Tibial nerve (tissue), 4 donors: ENCODE measurements around the gene ZAR1. TPM values are rescaled to one million over a fixed set of nuclear protein-coding genes. Genes with fewer than 3 reads are reported as not detected.

Source experiments
- DNase-seq, 2 donors: peaks; one replicate each; pipeline ENCODE4 v3.0.0-alpha.2; 2019; ENCODE audit warnings: low spot score in 2 of 2
- H3K27ac ChIP-seq, 4 donors: fragments of 200-600 bp; sonication (generic) in 3 of 4; one replicate each; pipeline ENCODE4 v1.5.1; 2017 to 2019; ENCODE audit warnings: mild to moderate bottlenecking in 1 of 4
- H3K27me3 ChIP-seq, 2 donors: fragments of 200-600 bp; sonication (generic) in 1 of 2; one replicate each; pipeline versions ENCODE4 v1.5.1 to v1.6.0; 2017 to 2019
- H3K36me3 ChIP-seq, 3 donors: fragments of 200-600 bp; sonication (generic); one replicate each; pipeline ENCODE4 v1.5.1; 2018 to 2019
- H3K4me1 ChIP-seq, 4 donors: fragments of 200-600 bp; sonication (generic) in 3 of 4; one replicate each; pipeline ENCODE4 v1.5.1; 2017 to 2019
- H3K4me3 ChIP-seq, 4 donors: fragments of 200-600 bp; sonication (generic) in 3 of 4; one replicate each; pipeline ENCODE4 v1.5.1; 2017 to 2019; ENCODE audit warnings: mild to moderate bottlenecking in 1 of 4, moderate library complexity in 1 of 4
- H3K9me3 ChIP-seq, 4 donors: fragments of 200-600 bp; sonication (generic) in 3 of 4; one replicate each; pipeline ENCODE4 v1.5.1; 2017 to 2019
- CTCF ChIP-seq, 5 experiments: fragments of 200-600 bp in 3 of 5; fragments of 450-650 bp in 2 of 5; sonication (generic) in 3 of 5; IDR thresholded peaks; one replicate each; pipeline ENCODE4 v1.5.1; 2016 to 2019; ENCODE audit warnings: antibody characterized with exemption in 5 of 5, mild to moderate bottlenecking in 3 of 5, moderate library complexity in 2 of 5
- EP300 ChIP-seq, 2 donors: sonication (generic); formaldehyde crosslinking; IDR thresholded peaks; one replicate each; pipeline ENCODE4 v1.6.1; 2017; ENCODE audit warnings: antibody characterized with exemption in 2 of 2, mild to moderate bottlenecking in 1 of 2
- POLR2A ChIP-seq, 2 donors: fragments of 450-650 bp; IDR thresholded peaks; one replicate each; pipeline ENCODE4 v1.6.1; 2017; ENCODE audit warnings: antibody characterized with exemption in 2 of 2, mild to moderate bottlenecking in 2 of 2, moderate library complexity in 2 of 2
- whole genome bisulfite sequencing, 2 donors: methylation state at CpG; one replicate each; pipeline ENCODE4 v1.1.5; 2018; 5-methylcytosine and 5-hydroxymethylcytosine counted together
- total RNA-seq, 4 donors: library from RNA; depleted of rRNA; stranded (reverse); fragments of >200 nt; gene quantifications; one replicate each; pipeline ENCODE4 v1.1.0, GENCODE V29; 2016

The ZAR1 gene
- total RNA-seq, 4 donors from 2014 or later, result 1.3 TPM; not detected in 3

GRCh38 chr4:48493452-48494100 lies 3.5 kb downstream of the ZAR1 start:
- no peak for DNase-seq
- 77 to 81% methylated on average over 4 of the region's 4 CpGs for WGBS, 2 donors

DNA sequence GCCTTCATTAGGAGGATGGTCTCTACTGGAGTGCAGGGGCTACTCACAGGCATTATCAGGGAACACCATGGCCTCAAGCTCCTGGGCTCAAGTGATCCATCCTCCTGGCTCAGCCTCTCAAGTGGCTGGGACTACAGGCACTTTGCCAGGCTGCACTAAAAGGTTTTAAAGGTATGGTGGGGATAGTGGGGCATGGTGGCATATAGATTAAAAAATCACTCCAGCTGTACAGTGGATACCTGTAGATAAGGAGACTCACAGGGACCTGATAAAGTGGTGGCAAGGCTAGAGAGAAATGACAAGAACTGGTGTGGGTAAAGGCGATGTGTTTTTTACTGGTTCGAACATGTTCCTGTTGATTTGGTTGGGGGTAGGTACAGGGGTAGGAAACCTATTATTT lies 5.9 kb downstream of the ZAR1 start:
- H3K36me3 ChIP-seq, result peaks cover 0 to 30% (median 0%) of the 10 kb centered on the region in 3 donors
- no peaks in the 10 kb centered on the region for H3K9me3 ChIP-seq
- no peak overlapping the region for H3K4me3 ChIP-seq
- TF ChIP-seq POLR2A (IDR thresholded peaks at IDR 0.05) (no peak), CTCF (IDR thresholded peaks at IDR 0.05) (no peak), EP300 (IDR thresholded peaks at IDR 0.05) (no peak)
- DNase-seq, result no peak
- H3K4me1 ChIP-seq, result peaks cover 0 to 4% (median 0%) of the 10 kb centered on the region in 4 donors
- no peak overlapping the region for H3K27ac ChIP-seq
- 93 to 98% methylated on average over 2 of the region's 2 CpGs for WGBS, 2 donors
- peaks cover 0 to 14% of the 10 kb centered on the region in 2 donors for H3K27me3 ChIP-seq

More at GRCh38 chr4:48493452-48494100, 3.5 kb downstream of the ZAR1 start:
- peaks cover 0 to 7% (median 0%) of the 10 kb centered on the region in 3 donors for H3K36me3 ChIP-seq
- H3K27me3 ChIP-seq, result peaks cover 0 to 38% of the 10 kb centered on the region in 2 donors
- H3K27ac ChIP-seq, result no peak overlapping the region
- H3K9me3 ChIP-seq, result no peaks in the 10 kb centered on the region
- H3K4me1 ChIP-seq, result peaks cover 0 to 20% (median 3%) of the 10 kb centered on the region in 4 donors
- no peak overlapping the region for H3K4me3 ChIP-seq
- no peak for TF ChIP-seq CTCF (IDR thresholded peaks at IDR 0.05)
- TF ChIP-seq EP300 (IDR thresholded peaks at IDR 0.05), result no peak
- TF ChIP-seq POLR2A (IDR thresholded peaks at IDR 0.05), result no peak

DNA sequence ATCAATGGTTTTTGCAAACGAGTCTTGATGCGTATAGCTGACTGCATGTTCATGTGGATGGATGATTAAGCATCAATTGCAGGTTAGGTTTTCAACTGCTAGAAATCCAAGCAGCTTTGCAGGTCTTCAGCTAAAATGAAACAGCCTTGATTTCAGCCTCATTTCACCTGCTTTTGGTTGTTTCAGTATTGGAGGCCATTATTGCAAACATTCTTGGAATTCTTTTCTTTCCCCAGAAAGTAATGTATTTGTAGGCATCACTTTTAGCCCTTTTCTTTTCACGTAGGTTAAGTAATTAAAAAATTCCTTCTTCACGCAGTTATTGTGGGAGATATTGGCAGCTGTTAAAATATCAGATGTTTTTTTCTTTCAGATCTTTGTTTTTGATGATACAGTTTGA lies 8.8 kb downstream of the ZAR1 start:
- Histone ChIP-seq H3K4me3 (no peak overlapping the region), H3K27me3 (no peaks in the 10 kb centered on the region), H3K27ac (no peak overlapping the region), H3K4me1 (no peaks in the 10 kb centered on the region), H3K9me3 (no peaks in the 10 kb centered on the region), H3K36me3 (peaks cover 0 to 46% (median 0%) of the 10 kb centered on the region in 3 donors)
- no peak for TF ChIP-seq CTCF (IDR thresholded peaks at IDR 0.05)
- TF ChIP-seq POLR2A (IDR thresholded peaks at IDR 0.05), result no peak
- no peak for TF ChIP-seq EP300 (IDR thresholded peaks at IDR 0.05)
- DNase-seq, result no peak
- WGBS, 2 donors, result 78 to 85% methylated on average over 4 of the region's 4 CpGs

- no peaks in the 10 kb centered on the region for H3K4me1 ChIP-seq
- H3K36me3 ChIP-seq, result peaks cover 0 to 50% (median 0%) of the 10 kb centered on the region in 3 donors
- no peak overlapping the region for H3K4me3 ChIP-seq
- WGBS, 2 donors, result 81 to 84% methylated on average over 3 of the region's 3 CpGs
- TF ChIP-seq CTCF (IDR thresholded peaks at IDR 0.05), result no peak
- no peak for TF ChIP-seq EP300 (IDR thresholded peaks at IDR 0.05)
- TF ChIP-seq POLR2A (IDR thresholded peaks at IDR 0.05), result no peak
- DNase-seq, result no peak
- no peaks in the 10 kb centered on the region for H3K9me3 ChIP-seq
- H3K27me3 ChIP-seq, result no peaks in the 10 kb centered on the region
- H3K27ac ChIP-seq, result no peak overlapping the region
Measured at GRCh38 chr4:48499551-48500066, 9.6 kb downstream of the ZAR1 start.

- Histone ChIP-seq H3K36me3 (peaks cover 0 to 69% (median 0%) of the 10 kb centered on the region in 3 donors), H3K4me1 (no peaks in the 10 kb centered on the region), H3K27me3 (no peaks in the 10 kb centered on the region), H3K9me3 (no peaks in the 10 kb centered on the region), H3K27ac (no peak overlapping the region), H3K4me3 (no peak overlapping the region)
- WGBS, 2 donors, result 56 to 60% methylated on average over 4 of the region's 4 CpGs
- TF ChIP-seq EP300 (IDR thresholded peaks at IDR 0.05), result no peak
- no peak for TF ChIP-seq CTCF (IDR thresholded peaks at IDR 0.05)
- TF ChIP-seq POLR2A (IDR thresholded peaks at IDR 0.05), result no peak
- no peak for DNase-seq
Measured at GRCh38 chr4:48503233-48504025, 13.4 kb downstream of the ZAR1 start.
